Liver (tissue), 3 donors: ENCODE results near the gene DCAF5.

Experiments
- EGR1 ChIP-seq, 2 donors: IDR thresholded peaks; 2 replicates each; pipeline ENCODE4 v1.6.1; 2016 to 2018; ENCODE audit warnings: antibody characterized with exemption in 2 of 2, low read depth in 2 of 2
- JUND ChIP-seq, 2 donors: IDR thresholded peaks; 2 replicates each; pipeline ENCODE4 v1.6.1; 2016; ENCODE audit warnings: antibody characterized with exemption in 2 of 2
- NR2F2 ChIP-seq: IDR thresholded peaks from 2 replicates; pipeline ENCODE4 v1.6.1; 2016; ENCODE audit warnings: antibody characterized with exemption
- RXRA ChIP-seq, 2 donors: IDR thresholded peaks; 2 replicates each; pipeline ENCODE4 v1.6.1; 2017 to 2018; ENCODE audit warnings: antibody characterized with exemption in 2 of 2, mild to moderate bottlenecking in 1 of 2
- SP1 ChIP-seq: IDR thresholded peaks from 2 replicates; pipeline ENCODE4 v1.6.1; 2018; ENCODE audit warnings: antibody characterized with exemption, mild to moderate bottlenecking
- TF ChIP-seq, protein P1 (sequence below): fragments of 150-350 bp; IDR thresholded peaks from 2 replicates; pipeline ENCODE4 v1.5.1; 2017; ENCODE audit warnings: improper control_type of control experiment, low read depth, low read length; ENCODE audit not compliant: missing input control
- TF ChIP-seq, protein P2 (sequence below): IDR thresholded peaks from 2 replicates; pipeline ENCODE4 v1.6.1; 2016; ENCODE audit warnings: antibody characterized with exemption
- donor health status: healthy.
- donor health status: healthy.

DNA sequence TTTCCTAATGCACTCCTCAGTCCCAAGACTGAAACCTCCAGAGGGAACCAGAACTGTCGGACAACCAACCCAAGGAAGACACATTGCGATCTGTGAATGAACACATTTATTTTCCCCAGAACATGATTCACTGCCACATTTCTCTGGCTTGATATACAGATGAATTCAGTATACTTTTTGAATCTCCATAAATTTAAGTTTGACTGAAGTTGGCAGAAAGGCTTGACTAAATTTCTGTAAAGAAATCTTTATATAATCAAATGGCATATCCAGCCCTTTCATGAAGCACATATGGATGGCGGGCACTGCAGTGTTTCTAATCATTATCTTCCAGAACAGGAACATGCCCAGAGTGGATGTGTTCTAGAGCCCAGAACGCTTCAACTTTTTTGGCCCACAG lies 56.7 kb downstream of the DCAF5 start:
- no peak for TF ChIP-seq JUND (IDR thresholded peaks at IDR 0.05)
- TF ChIP-seq, protein P1, sequence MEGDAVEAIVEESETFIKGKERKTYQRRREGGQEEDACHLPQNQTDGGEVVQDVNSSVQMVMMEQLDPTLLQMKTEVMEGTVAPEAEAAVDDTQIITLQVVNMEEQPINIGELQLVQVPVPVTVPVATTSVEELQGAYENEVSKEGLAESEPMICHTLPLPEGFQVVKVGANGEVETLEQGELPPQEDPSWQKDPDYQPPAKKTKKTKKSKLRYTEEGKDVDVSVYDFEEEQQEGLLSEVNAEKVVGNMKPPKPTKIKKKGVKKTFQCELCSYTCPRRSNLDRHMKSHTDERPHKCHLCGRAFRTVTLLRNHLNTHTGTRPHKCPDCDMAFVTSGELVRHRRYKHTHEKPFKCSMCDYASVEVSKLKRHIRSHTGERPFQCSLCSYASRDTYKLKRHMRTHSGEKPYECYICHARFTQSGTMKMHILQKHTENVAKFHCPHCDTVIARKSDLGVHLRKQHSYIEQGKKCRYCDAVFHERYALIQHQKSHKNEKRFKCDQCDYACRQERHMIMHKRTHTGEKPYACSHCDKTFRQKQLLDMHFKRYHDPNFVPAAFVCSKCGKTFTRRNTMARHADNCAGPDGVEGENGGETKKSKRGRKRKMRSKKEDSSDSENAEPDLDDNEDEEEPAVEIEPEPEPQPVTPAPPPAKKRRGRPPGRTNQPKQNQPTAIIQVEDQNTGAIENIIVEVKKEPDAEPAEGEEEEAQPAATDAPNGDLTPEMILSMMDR = no peak
- TF ChIP-seq EGR1 (IDR thresholded peaks at IDR 0.05; ENCODE audit: low read depth in 2 of 2) = no peak
- TF ChIP-seq RXRA (IDR thresholded peaks at IDR 0.05) = no peak
- no peak for TF ChIP-seq NR2F2
- TF ChIP-seq SP1 = no peak
- TF ChIP-seq, protein P2, sequence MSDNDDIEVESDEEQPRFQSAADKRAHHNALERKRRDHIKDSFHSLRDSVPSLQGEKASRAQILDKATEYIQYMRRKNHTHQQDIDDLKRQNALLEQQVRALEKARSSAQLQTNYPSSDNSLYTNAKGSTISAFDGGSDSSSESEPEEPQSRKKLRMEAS = no peak
